SHP77 (cell line): ENCODE results near the gene OOSP4B.
"Not testable (repeated sequence)": the region's sequence is repeated elsewhere in the genome, so short reads cannot be mapped to it uniquely, and the experiment has no call there.

Experiments used
- DNase-seq, 2 experiments: peaks; one replicate each; lab custom pipeline; 2025; lab: John Stamatoyannopoulos, UW

The OOSP4B gene

GRCh38 chr11:60059521-60060240 lies 42.7 kb downstream of the OOSP4B start:
- no peak for DNase-seq

GRCh38 chr11:60064111-60064510 lies 47.1 kb downstream of the OOSP4B start:
- DNase-seq = no peak

GRCh38 chr11:60065801-60066200 lies 48.8 kb downstream of the OOSP4B start:
- DNase-seq = no peak

- no peak for DNase-seq
These were observed 52.5 kb downstream of the OOSP4B start for GRCh38 chr11:60069450-60069849.

GRCh38 chr11:60071644-60072043 lies 54.7 kb downstream of the OOSP4B start:
- DNase-seq = not testable (repeated sequence)

GRCh38 chr11:60077216-60077817 lies 60.3 kb downstream of the OOSP4B start:
- DNase-seq = no peak

- DNase-seq = no peak
These were observed 61.0 kb downstream of the OOSP4B start for GRCh38 chr11:60077981-60078380.

GRCh38 chr11:60078745-60079144 lies 61.8 kb downstream of the OOSP4B start:
- no peak for DNase-seq

- no peak for DNase-seq
These were observed 63.6 kb downstream of the OOSP4B start for GRCh38 chr11:60080535-60080934.
